OCI-LY7 (cell line): ENCODE data around the gene ABCC11. TPM values are rescaled to one million over a fixed set of nuclear protein-coding genes. Genes with fewer than 3 reads are reported as not detected.

Experiments used
- BruUV-seq: library from RNA; stranded (reverse); fragments of 400-500 nt; replicated peaks from 2 replicates; lab custom pipeline; 2021; lab: Mats Ljungman, UMichigan
- CTCF ChIA-PET: fragments of 300-600 bp; sonication (Branson Sonifier 250); formaldehyde crosslinking; loops from one replicate; lab custom pipeline; 2022; ENCODE audit warnings: antibody characterized with exemption; ENCODE audit not compliant: unreplicated experiment; lab: Charles Lee
- POLR2A ChIA-PET: fragments of 300-600 bp; sonication (Branson Sonifier 250); formaldehyde crosslinking; loops from one replicate; lab custom pipeline; 2022; ENCODE audit warnings: antibody characterized with exemption; lab: Charles Lee
- DNase-seq: peaks from one replicate; pipeline ENCODE4 v3.0.0-alpha.2; 2015; ENCODE audit warnings: low spot score
- H2AFZ ChIP-seq: fragments of 200-600 bp; sonication (generic), shearing (Covaris generic); 2 replicates; pipeline ENCODE4 v1.6.1; 2014; ENCODE audit warnings: mild to moderate bottlenecking, antibody characterized with exemption, low read length, moderate library complexity
- H3K27ac ChIP-seq: fragments of 200-600 bp; sonication (generic); 2 replicates; pipeline ENCODE4 v1.5.1; 2014; ENCODE audit warnings: mixed run types, low read depth, mild to moderate bottlenecking, moderate library complexity, low read length, inconsistent platforms; ENCODE audit not compliant: poor library complexity, severe bottlenecking
- H3K36me3 ChIP-seq: fragments of 200-600 bp; sonication (generic); 2 replicates; pipeline ENCODE4 v1.6.1; 2014; ENCODE audit warnings: mild to moderate bottlenecking, antibody characterized with exemption, low read length, moderate library complexity, mixed read lengths; ENCODE audit not compliant: insufficient read depth
- H3K4me1 ChIP-seq: fragments of 200-600 bp; sonication (generic); 2 replicates; pipeline ENCODE4 v1.5.1; 2014; ENCODE audit warnings: mild to moderate bottlenecking, low read length; ENCODE audit not compliant: insufficient read depth, poor library complexity, severe bottlenecking
- H3K4me2 ChIP-seq: fragments of 200-600 bp; sonication (generic); 2 replicates; pipeline ENCODE4 v1.6.1; 2014; ENCODE audit warnings: mild to moderate bottlenecking, low read length
- H3K4me3 ChIP-seq: fragments of 200-600 bp; sonication (generic); 2 replicates; pipeline ENCODE4 v1.5.1; 2014; ENCODE audit warnings: mild to moderate bottlenecking, low read depth, low read length; ENCODE audit not compliant: poor library complexity, severe bottlenecking
- H3K79me2 ChIP-seq: fragments of 200-600 bp; sonication (generic); 2 replicates; pipeline ENCODE4 v1.6.1; 2016; ENCODE audit warnings: low read depth, mild to moderate bottlenecking, low read length, moderate library complexity, mixed read lengths; ENCODE audit not compliant: insufficient read depth
- H3K9me2 ChIP-seq: fragments of 200-600 bp; sonication (generic); 2 replicates; pipeline ENCODE4 v1.6.1; 2016; ENCODE audit warnings: mild to moderate bottlenecking, low read length, mixed read lengths; ENCODE audit not compliant: insufficient read depth
- H3K9me3 ChIP-seq: fragments of 200-600 bp; sonication (generic); 2 replicates; pipeline ENCODE4 v1.6.1; 2014; ENCODE audit warnings: mild to moderate bottlenecking, mixed run types, low read length, mixed read lengths
- H4K20me1 ChIP-seq: fragments of 200-600 bp; sonication (generic); 2 replicates; pipeline ENCODE4 v1.6.1; 2014; ENCODE audit warnings: mild to moderate bottlenecking, antibody characterized with exemption, low read length, moderate library complexity, mixed read lengths; ENCODE audit not compliant: insufficient read depth
- CTCF ChIP-seq: fragments of 200-600 bp; sonication (generic); conservative IDR thresholded peaks from 2 replicates; pipeline ENCODE4 v1.5.1; 2014; ENCODE audit warnings: mild to moderate bottlenecking, antibody characterized with exemption, low read length, moderate library complexity, mixed read lengths
- EZH2phosphoT487 ChIP-seq: fragments of 200-600 bp; sonication (generic); IDR thresholded peaks from 2 replicates; pipeline ENCODE4 v1.6.1; 2018; ENCODE audit warnings: low read depth, borderline replicate concordance, mild to moderate bottlenecking, mixed run types, antibody characterized with exemption, low read length, moderate library complexity, mixed read lengths
- intact Hi-C: fragments of 100-400 bp; cut with micrococcal nuclease; formaldehyde crosslinking; loops from one replicate; pipeline ENCODE4 v1.10.0; 2022; ENCODE audit not compliant: unreplicated experiment
- total RNA-seq, 2 experiments: library from RNA; depleted of rRNA in 1 of 2; stranded (reverse); fragments of >200 nt in 1 of 2; shearing (Covaris generic) in 1 of 2; gene quantifications; 2 replicates each; pipeline ENCODE4 v1.2.3, GENCODE V29; 2014 to 2022

The ABCC11 gene
- total RNA-seq, 2 experiments from 2014 or later: 0.10 TPM; not detected in 1

- Histone ChIP-seq H2AFZ (no peak overlapping the region), H3K4me1 (no peaks in the 10 kb centered on the region), H3K4me3 (no peak overlapping the region), H3K9me2 (no peaks in the 10 kb centered on the region), H3K27ac (no peak overlapping the region), H3K4me2 (no peak overlapping the region), H3K9me3 (no peaks in the 10 kb centered on the region), H4K20me1 (no peaks in the 10 kb centered on the region), H3K79me2 (no peaks in the 10 kb centered on the region), H3K36me3 (no peaks in the 10 kb centered on the region)
- CTCF ChIA-PET: no interaction called here
- intact Hi-C loops: loop anchor here (10.0 kb wide), 1 partner anchor 290 kb away; no protein-coding TSS in a partner anchor
- TF ChIP-seq CTCF (no peak), EZH2phosphoT487 (no peak)
- POLR2A ChIA-PET: no interaction called here
- no peak for DNase-seq
- BruUV-seq: no TSS peak
Observed at GRCh38 chr16:48234630-48235029, 12.7 kb downstream of the ABCC11 start.

GRCh38 chr16:48232493-48233040, 14.8 kb downstream of the ABCC11 start:
- Histone ChIP-seq H3K9me2 (no peaks in the 10 kb centered on the region), H3K4me3 (no peak overlapping the region), H3K4me2 (no peak overlapping the region), H3K27ac (no peak overlapping the region), H3K36me3 (no peaks in the 10 kb centered on the region), H2AFZ (no peak overlapping the region), H4K20me1 (no peaks in the 10 kb centered on the region), H3K79me2 (no peaks in the 10 kb centered on the region), H3K9me3 (no peaks in the 10 kb centered on the region), H3K4me1 (no peaks in the 10 kb centered on the region)
- TF ChIP-seq EZH2phosphoT487: no peak
- TF ChIP-seq CTCF: no peak
- DNase-seq: no peak
- BruUV-seq: no TSS peak
- POLR2A ChIA-PET: no interaction called here
- CTCF ChIA-PET: no interaction called here
- intact Hi-C loops: loop anchor here (2.0 to 10.0 kb wide), 2 partner anchors 292 to 390 kb away; no protein-coding TSS in a partner anchor

- Histone ChIP-seq H3K79me2 (no peaks in the 10 kb centered on the region), H3K4me2 (no peak overlapping the region), H3K4me1 (no peaks in the 10 kb centered on the region), H3K27ac (no peak overlapping the region), H3K9me2 (no peaks in the 10 kb centered on the region), H4K20me1 (no peaks in the 10 kb centered on the region), H3K9me3 (no peaks in the 10 kb centered on the region), H3K4me3 (no peak overlapping the region), H3K36me3 (no peaks in the 10 kb centered on the region), H2AFZ (no peak overlapping the region)
- ChIA-PET POLR2A (interaction anchor here (0.7 to 1.0 kb wide), 2 partner anchors 14 to 823 kb away, joined by 3 to 5 read pairs; no protein-coding TSS in a partner anchor), CTCF (no interaction called here)
- DNase-seq: peak; percentile 19
- intact Hi-C loops: loop anchor here (2.0 to 10.0 kb wide), 2 partner anchors 293 to 391 kb away; no protein-coding TSS in a partner anchor
- no TSS peak for BruUV-seq
- TF ChIP-seq CTCF (peak; percentile 64), EZH2phosphoT487 (no peak)
Observed at GRCh38 chr16:48231727-48232492, 15.4 kb downstream of the ABCC11 start.
